ENCODE results near the gene SHBG.

Gene SHBG, protein sequence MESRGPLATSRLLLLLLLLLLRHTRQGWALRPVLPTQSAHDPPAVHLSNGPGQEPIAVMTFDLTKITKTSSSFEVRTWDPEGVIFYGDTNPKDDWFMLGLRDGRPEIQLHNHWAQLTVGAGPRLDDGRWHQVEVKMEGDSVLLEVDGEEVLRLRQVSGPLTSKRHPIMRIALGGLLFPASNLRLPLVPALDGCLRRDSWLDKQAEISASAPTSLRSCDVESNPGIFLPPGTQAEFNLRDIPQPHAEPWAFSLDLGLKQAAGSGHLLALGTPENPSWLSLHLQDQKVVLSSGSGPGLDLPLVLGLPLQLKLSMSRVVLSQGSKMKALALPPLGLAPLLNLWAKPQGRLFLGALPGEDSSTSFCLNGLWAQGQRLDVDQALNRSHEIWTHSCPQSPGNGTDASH

DNA sequence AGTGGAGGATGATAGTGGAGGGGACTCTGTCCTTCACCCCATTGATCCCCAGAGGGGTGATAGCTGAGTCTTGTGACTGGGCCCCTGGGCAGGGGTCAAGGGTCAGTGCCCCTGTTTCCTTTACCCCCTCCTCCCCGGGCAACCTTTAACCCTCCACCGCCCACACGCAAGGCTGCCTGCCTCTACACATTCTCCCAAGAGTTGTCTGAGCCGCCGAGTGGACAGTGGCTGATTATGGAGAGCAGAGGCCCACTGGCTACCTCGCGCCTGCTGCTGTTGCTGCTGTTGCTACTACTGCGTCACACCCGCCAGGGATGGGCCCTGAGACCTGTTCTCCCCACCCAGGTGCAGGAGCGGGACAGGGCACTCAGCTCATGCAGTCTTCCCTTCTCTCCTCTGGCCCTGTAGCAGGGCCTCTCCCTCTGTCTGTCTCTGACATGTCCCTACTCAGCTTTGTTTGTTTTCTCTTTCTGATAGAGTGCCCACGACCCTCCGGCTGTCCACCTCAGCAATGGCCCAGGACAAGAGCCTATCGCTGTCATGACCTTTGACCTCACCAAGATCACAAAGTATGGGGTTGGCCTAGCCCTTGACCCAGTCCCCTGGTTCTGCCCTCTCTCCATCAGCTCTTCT is at the start of gene SHBG:
TSS of gene SHBG (plus strand) at position 197 of the 633 bp plus-strand sequence. CDS start at position 235, 38 bp downstream.
- no peak within 1 kb of the TSS for H3K4me3 ChIP-seq (ENCODE audit: low read depth, low read length)
- TF ChIP-seq, protein P1, sequence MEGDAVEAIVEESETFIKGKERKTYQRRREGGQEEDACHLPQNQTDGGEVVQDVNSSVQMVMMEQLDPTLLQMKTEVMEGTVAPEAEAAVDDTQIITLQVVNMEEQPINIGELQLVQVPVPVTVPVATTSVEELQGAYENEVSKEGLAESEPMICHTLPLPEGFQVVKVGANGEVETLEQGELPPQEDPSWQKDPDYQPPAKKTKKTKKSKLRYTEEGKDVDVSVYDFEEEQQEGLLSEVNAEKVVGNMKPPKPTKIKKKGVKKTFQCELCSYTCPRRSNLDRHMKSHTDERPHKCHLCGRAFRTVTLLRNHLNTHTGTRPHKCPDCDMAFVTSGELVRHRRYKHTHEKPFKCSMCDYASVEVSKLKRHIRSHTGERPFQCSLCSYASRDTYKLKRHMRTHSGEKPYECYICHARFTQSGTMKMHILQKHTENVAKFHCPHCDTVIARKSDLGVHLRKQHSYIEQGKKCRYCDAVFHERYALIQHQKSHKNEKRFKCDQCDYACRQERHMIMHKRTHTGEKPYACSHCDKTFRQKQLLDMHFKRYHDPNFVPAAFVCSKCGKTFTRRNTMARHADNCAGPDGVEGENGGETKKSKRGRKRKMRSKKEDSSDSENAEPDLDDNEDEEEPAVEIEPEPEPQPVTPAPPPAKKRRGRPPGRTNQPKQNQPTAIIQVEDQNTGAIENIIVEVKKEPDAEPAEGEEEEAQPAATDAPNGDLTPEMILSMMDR (conservative IDR thresholded peaks at IDR 0.05; ENCODE audit: low read depth, low read length): no peak
- no peak for DNase-seq (ENCODE audit: low read depth)

DNA sequence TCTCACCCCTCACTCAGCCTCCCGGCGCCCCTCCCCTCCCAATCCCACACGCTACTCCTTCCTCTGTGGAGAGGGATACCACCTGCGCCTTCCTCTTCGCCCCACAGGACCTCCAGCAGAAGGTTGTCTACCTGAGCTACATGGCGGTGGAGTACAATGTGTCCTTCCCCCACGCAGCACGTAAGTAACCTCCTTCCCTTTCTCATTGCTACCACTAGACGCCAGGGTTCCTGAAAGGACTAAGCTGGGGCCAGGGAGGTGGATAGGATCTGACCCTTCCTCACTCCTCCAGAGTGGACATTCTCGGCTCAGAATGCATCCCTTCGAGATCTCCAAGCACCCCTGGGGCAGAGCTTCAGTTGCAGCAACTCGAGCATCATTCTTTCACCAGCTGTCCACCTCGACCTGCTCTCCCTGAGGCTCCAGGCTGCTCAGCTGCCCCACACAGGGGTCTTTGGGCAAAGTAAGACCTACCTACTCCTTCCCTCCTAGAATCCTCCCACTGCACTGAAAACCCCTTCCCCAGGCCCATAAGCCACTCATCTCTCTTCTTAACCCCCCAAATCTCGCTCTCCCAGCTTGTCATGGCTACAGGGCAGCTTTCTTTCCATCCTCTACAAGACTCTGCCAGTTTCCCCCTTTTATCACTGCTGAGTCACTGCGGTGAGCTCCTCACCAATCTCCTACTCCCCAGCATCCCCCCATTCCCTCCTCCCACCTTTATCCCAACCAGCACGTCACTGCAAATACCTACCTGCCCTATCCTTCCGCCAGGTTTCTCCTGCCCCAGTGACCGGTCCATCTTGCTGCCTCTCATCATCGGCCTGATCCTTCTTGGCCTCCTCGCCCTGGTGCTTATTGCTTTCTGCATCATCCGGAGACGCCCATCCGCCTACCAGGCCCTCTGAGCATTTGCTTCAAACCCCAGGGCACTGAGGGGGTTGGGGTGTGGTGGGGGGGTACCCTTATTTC is 49.0 kb upstream of the SHBG start:
- TF ChIP-seq, protein P1 (conservative IDR thresholded peaks at IDR 0.05; ENCODE audit: low read depth, low read length): no peak
- DNase-seq (ENCODE audit: low read depth): no peak
- no peak overlapping the region for H3K4me3 ChIP-seq (ENCODE audit: low read depth, low read length)

DNA sequence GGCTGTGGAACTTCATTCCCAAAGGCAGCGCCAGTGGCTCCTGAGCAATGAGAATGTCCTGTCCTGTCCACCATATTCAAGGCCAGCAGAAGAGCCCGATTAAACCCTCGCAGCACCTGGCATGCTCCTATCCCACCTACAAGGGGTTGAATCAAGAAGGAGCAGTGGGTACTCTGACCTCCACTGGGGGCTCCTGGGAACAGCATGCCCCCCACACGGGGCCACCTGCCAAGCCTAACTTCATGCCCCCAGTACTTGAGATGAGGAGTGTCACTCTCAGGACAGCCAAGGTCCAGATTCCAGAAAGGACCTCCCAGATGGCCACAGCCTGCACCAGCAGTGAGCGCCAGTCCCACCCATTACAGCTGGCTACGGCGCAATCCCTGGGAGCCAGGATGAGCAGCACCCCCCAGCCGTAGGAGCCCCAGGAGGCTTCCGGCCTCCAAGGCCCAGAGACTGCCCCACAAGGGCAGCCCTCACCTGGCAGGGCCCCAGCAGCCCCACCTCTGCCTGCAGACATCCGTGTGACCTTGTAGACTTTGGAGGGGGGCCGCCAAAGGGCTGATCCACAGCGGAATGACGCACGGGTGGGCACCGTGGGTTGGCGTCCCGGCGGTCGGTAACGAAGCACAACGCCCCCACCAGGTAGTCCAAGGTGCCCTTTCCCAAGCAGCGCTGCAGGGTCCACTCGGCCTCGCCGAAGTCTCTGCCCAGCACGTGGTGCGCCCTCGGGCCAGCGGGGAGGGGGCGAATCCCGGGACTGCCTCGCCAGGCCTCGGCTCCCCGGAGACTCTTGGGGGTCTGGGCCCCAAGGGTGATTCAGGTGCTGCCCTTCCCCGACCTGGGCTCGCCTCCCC is 47.3 kb upstream of the SHBG start:
- DNase-seq (ENCODE audit: low read depth): no peak
- TF ChIP-seq, protein P1 (conservative IDR thresholded peaks at IDR 0.05; ENCODE audit: low read depth, low read length): no peak
- peak overlapping the region; percentile 96 for H3K4me3 ChIP-seq (ENCODE audit: low read depth, low read length)

DNA sequence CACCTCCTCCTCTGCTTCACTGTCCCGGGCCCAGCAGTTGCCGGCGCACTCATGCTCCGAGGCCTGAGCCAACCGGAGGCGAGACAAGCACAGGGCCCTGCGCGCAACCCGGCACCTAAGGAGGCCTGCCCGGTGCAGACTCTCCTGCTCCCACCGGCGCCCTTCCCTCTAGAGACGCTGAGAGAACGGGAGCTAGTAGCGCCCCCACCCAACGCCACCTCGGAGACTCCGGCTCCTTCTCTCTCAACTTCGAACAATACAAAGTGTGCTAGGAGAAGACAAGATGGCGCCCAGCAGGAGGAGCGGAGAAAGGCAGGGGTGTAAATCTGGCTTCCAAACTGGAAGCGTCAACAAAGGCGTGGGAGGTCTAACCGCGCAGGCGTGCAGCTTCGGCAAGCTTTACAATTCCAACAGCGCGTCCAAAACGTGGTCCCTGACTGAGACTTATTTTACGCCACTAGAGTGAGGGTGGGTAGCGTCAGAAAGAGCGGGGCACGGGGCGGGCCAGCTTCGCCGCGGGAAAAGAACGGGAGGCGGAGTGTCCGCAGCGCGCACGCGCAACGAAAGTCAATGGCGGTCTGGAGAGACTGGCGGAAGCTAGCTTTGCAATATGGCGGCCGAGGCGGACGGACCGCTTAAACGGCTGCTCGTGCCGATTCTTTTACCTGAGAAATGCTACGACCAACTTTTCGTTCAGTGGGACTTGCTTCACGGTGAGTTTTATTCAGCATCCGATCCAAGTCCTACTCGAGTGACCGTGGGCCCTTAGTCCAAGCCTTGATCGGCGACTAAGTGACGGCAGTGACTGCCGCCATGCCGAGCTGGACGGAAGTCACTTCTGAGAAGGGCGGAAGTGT is 46.5 kb upstream of the SHBG start, which contains the start of gene MPDU1:
TSS of gene MPDU1 (plus strand) at position 600 of the 857 bp plus-strand sequence. CDS start at position 611, 11 bp downstream.
- TF ChIP-seq, protein P1 (conservative IDR thresholded peaks at IDR 0.05; ENCODE audit: low read depth, low read length): no peak
- H3K4me3 ChIP-seq (ENCODE audit: low read depth, low read length): peak within 1 kb of the TSS; percentile 96
- DNase-seq (ENCODE audit: low read depth): peak; percentile 98

DNA sequence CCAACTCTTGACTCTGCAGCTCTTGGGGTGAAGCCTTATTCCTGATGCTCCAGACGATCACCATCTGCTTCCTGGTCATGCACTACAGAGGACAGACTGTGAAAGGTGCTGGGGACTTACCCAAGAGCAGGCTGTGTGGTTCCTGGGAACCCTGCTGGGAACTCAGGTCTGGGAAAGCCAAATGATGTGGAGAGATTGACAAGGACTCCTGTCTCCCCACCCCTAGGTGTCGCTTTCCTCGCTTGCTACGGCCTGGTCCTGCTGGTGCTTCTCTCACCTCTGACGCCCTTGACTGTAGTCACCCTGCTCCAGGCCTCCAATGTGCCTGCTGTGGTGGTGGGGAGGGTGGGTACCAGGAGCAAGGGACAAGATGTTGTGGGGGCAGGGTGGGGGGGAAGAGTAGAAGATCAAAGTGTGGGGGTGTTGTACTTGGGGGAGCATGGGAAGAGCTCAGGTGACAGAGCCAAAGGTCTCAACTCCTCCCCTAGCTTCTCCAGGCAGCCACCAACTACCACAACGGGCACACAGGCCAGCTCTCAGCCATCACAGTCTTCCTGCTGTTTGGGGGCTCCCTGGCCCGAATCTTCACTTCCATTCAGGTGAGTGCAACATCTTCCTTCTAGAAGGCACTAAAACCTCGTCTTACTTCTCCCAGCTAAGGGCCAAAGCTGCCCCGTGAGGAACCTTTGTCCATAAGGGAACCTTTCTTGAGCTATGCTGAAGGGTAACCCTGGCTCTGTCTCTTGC is 43.1 kb upstream of the SHBG start:
- TF ChIP-seq, protein P1 (conservative IDR thresholded peaks at IDR 0.05; ENCODE audit: low read depth, low read length): peak; percentile 33
- H3K4me3 ChIP-seq (ENCODE audit: low read depth, low read length): no peak overlapping the region
- no peak for DNase-seq (ENCODE audit: low read depth)

All from choroid plexus epithelial cell (primary cell).